Measurements from ENCODE around the gene GBX2.

Gene GBX2

GRCh38 chr2:236169151-236169721, 1.1 kb upstream of the GBX2 start:
- no peak overlapping the region for H3K4me3 ChIP-seq (ENCODE audit: low read length)
- no peak for DNase-seq (ENCODE audit: low read depth)
- no peak for TF ChIP-seq CTCF (conservative IDR thresholded peaks at IDR 0.05; ENCODE audit: low read depth, low read length)

- peak; percentile 22 for TF ChIP-seq CTCF (conservative IDR thresholded peaks at IDR 0.05; ENCODE audit: low read depth, low read length)
- no peak for DNase-seq (ENCODE audit: low read depth)
- peak overlapping the region; percentile 4 for H3K4me3 ChIP-seq (ENCODE audit: low read length)
Observed at GRCh38 chr2:236167297-236168109, 683 bp downstream of the GBX2 start.

- no peak overlapping the region for H3K4me3 ChIP-seq (ENCODE audit: low read length)
Observed at GRCh38 chr2:236166796-236167296, 1.3 kb downstream of the GBX2 start.

GRCh38 chr2:236165842-236166795, 2.1 kb downstream of the GBX2 start:
- no peak for TF ChIP-seq CTCF (conservative IDR thresholded peaks at IDR 0.05; ENCODE audit: low read depth, low read length)
- H3K4me3 ChIP-seq (ENCODE audit: low read length): no peak overlapping the region

More at GRCh38 chr2:236166796-236167296, 1.3 kb downstream of the GBX2 start:
- TF ChIP-seq CTCF (conservative IDR thresholded peaks at IDR 0.05; ENCODE audit: low read depth, low read length): no peak
- DNase-seq (ENCODE audit: low read depth): no peak

GRCh38 chr2:236164925-236165841, 3.0 kb downstream of the GBX2 start:
- no peak for TF ChIP-seq CTCF (conservative IDR thresholded peaks at IDR 0.05; ENCODE audit: low read depth, low read length)
- peak overlapping the region; percentile 12 for H3K4me3 ChIP-seq (ENCODE audit: low read length)
- no peak for DNase-seq (ENCODE audit: low read depth)

More at GRCh38 chr2:236165842-236166795, 2.1 kb downstream of the GBX2 start:
- no peak for DNase-seq (ENCODE audit: low read depth)
